NB4 (cell line): ENCODE results near the gene TSPAN4.

Experiments used
- DNase-seq: peaks from one replicate; pipeline ENCODE4 v3.0.0; 2010; ENCODE audit warnings: low read depth
- H3K4me3 ChIP-seq: one replicate; pipeline ENCODE4 v1.5.1; 2011; ENCODE audit warnings: mild to moderate bottlenecking, low read depth, low read length, moderate library complexity
- CTCF ChIP-seq: IDR thresholded peaks from one replicate; pipeline ENCODE4 v1.5.1; 2012; ENCODE audit warnings: low read depth, low read length
- MAX ChIP-seq: IDR thresholded peaks from 2 replicates; pipeline ENCODE4 v1.6.1; 2011; ENCODE audit warnings: low read depth, low read length
- MYC ChIP-seq: IDR thresholded peaks from 2 replicates; pipeline ENCODE4 v1.6.1; 2011; ENCODE audit warnings: low read depth, low read length
- POLR2A ChIP-seq: IDR thresholded peaks from 2 replicates; pipeline ENCODE4 v1.6.1; 2011; ENCODE audit warnings: mild to moderate bottlenecking; ENCODE audit not compliant: insufficient read length; ENCODE audit errors: extremely low read depth

The TSPAN4 gene

GRCh38 chr11:867856-868358 lies 25.3 kb downstream of the TSPAN4 start:
- no peak for DNase-seq
- no peak overlapping the region for H3K4me3 ChIP-seq
- no peak for TF ChIP-seq POLR2A
- TF ChIP-seq CTCF, result no peak
- TF ChIP-seq MYC, result no peak

GRCh38 chr11:868394-868793 lies 25.7 kb downstream of the TSPAN4 start:
- no peak for TF ChIP-seq POLR2A
- no peak for TF ChIP-seq CTCF
- no peak for TF ChIP-seq MYC
- no peak for TF ChIP-seq MAX
- DNase-seq, result no peak
- H3K4me3 ChIP-seq, result no peak overlapping the region

- TF ChIP-seq MAX (no peak), POLR2A (no peak), CTCF (no peak), MYC (no peak)
- no peak for DNase-seq
- no peak overlapping the region for H3K4me3 ChIP-seq
Observed at GRCh38 chr11:868802-869201, 26.1 kb downstream of the TSPAN4 start.

GRCh38 chr11:869399-870126 lies 26.9 kb downstream of the TSPAN4 start:
- TF ChIP-seq CTCF (no peak), MAX (no peak), POLR2A (no peak), MYC (no peak)
- DNase-seq, result no peak

GRCh38 chr11:870127-870413 lies 27.4 kb downstream of the TSPAN4 start:
- no peak for DNase-seq
- no peak for TF ChIP-seq POLR2A
- no peak for TF ChIP-seq MAX
- no peak for TF ChIP-seq CTCF
- TF ChIP-seq MYC, result no peak
- no peak overlapping the region for H3K4me3 ChIP-seq

More at GRCh38 chr11:869399-870126, 26.9 kb downstream of the TSPAN4 start:
- H3K4me3 ChIP-seq, result no peak overlapping the region

- DNase-seq, result no peak
- no peak for TF ChIP-seq CTCF
- TF ChIP-seq POLR2A, result no peak
- no peak for TF ChIP-seq MAX
- TF ChIP-seq MYC, result no peak
- no peak overlapping the region for H3K4me3 ChIP-seq
Observed at GRCh38 chr11:870418-870817, 27.8 kb downstream of the TSPAN4 start.
